Left lung (tissue), 10 donors: ENCODE results near the gene ALX3. TPM values are rescaled to one million over a fixed set of nuclear protein-coding genes. Genes with fewer than 3 reads are reported as not detected.
A peak's percentile ranks its signal among the peaks of the same experiment; 100 is the strongest.

Experiments
- ATAC-seq: fragments of 200-7000 bp; cut with Tn5 transposase; one replicate; pipeline ENCODE4 v1.9.1; 2020; ENCODE audit warnings: moderate library complexity
- DNase-seq, 4 donors: peaks; one replicate each; pipeline ENCODE4 v3.0.0-alpha.2; 2013 to 2020
- H3K27ac ChIP-seq, 2 donors: fragments of 200-600 bp; sonication (generic) in 1 of 2; one replicate each; pipeline versions ENCODE4 v1.5.0 to v1.8.0; 2020 to 2021
- H3K27me3 ChIP-seq, 2 donors: fragments of 200-600 bp; sonication (generic) in 1 of 2; one replicate each; pipeline versions ENCODE4 v1.5.0 to v1.8.0; 2020 to 2021
- H3K36me3 ChIP-seq, 2 donors: fragments of 200-600 bp; sonication (generic) in 1 of 2; one replicate each; pipeline versions ENCODE4 v1.5.0 to v1.8.0; 2020 to 2021
- H3K4me1 ChIP-seq, 2 donors: fragments of 200-600 bp; one replicate each; pipeline ENCODE4 v1.8.0; 2021
- H3K4me3 ChIP-seq, 2 donors: fragments of 200-600 bp; sonication (generic) in 1 of 2; one replicate each; pipeline versions ENCODE4 v1.5.0 to v1.8.0; 2020 to 2021; ENCODE audit warnings: mild to moderate bottlenecking in 1 of 2
- H3K9me3 ChIP-seq, 2 donors: fragments of 200-600 bp; sonication (generic) in 1 of 2; one replicate each; pipeline versions ENCODE4 v1.5.0 to v1.8.0; 2020 to 2021
- CTCF ChIP-seq, 2 donors: fragments of 200-600 bp; sonication (generic) in 1 of 2; IDR thresholded peaks; one replicate each; pipeline versions ENCODE4 v1.5.0 to v1.8.0; 2021; ENCODE audit warnings: antibody characterized with exemption in 2 of 2
- intact Hi-C, 2 donors: fragments of 100-400 bp; cut with DNase I; formaldehyde crosslinking; loops; one replicate each; pipeline versions ENCODE4 v1.11.2 to v1.14.2; 2022
- polyA plus RNA-seq, 6 donors: library from polyadenylated mRNA; unstranded; fragments of 120-200 nt; gene quantifications; one replicate each; pipeline ENCODE4 v1.2.1, GENCODE V29; 2013; ENCODE audit not compliant: insufficient read length in 6 of 6
- total RNA-seq, 2 donors: library from RNA; stranded (reverse); fragmentation: NEBNext Ultra II Directional; extraction: Animal tissue kit (Norgen Biotek cat#: 25700); gene quantifications; one replicate each; pipeline ENCODE4 v1.2.1, GENCODE V29; 2021
- donor health status: DM: no; HTN: yes; CAD: no.
- donor health status: DM: no; HTN: no; CAD: no.

Gene ALX3
- total and polyA plus RNA-seq, 8 donors = not detected

GRCh38 chr1:110076789-110077500 is 6.5 kb upstream of the ALX3 start:
- Histone ChIP-seq H3K4me1 (no peaks in the 10 kb centered on the region), H3K36me3 (no peaks in the 10 kb centered on the region), H3K9me3 (no peaks in the 10 kb centered on the region), H3K27me3 (peaks cover 8 to 33% of the 10 kb centered on the region in 2 donors), H3K27ac (no peak overlapping the region), H3K4me3 (no peak overlapping the region)
- TF ChIP-seq CTCF (IDR thresholded peaks at IDR 0.05) = no peak
- ATAC-seq (no peak), DNase-seq (no peak)
- intact Hi-C loops = no loop called here

- H3K36me3 ChIP-seq = no peaks in the 10 kb centered on the region
- no peaks in the 10 kb centered on the region for H3K9me3 ChIP-seq
- no peak for TF ChIP-seq CTCF (IDR thresholded peaks at IDR 0.05)
- no peak overlapping the region for H3K27ac ChIP-seq
- peaks cover 35 to 59% of the 10 kb centered on the region in 2 donors for H3K27me3 ChIP-seq
- peaks cover 6 to 17% of the 10 kb centered on the region in 2 donors for H3K4me1 ChIP-seq
- no peak for DNase-seq
- intact Hi-C loops = no loop called here
- no peak overlapping the region for H3K4me3 ChIP-seq
- no peak for ATAC-seq
These were observed 3.7 kb upstream of the ALX3 start for GRCh38 chr1:110074166-110074565.

GRCh38 chr1:110070282-110070669 is 196 bp downstream of the ALX3 start:
- Histone ChIP-seq H3K36me3 (no peaks in the 10 kb centered on the region), H3K27ac (no peak overlapping the region), H3K9me3 (no peaks in the 10 kb centered on the region), H3K4me1 (peaks cover 15 to 34% of the 10 kb centered on the region in 2 donors), H3K27me3 (peaks cover 62 to 83% of the 10 kb centered on the region in 2 donors), H3K4me3 (no peak overlapping the region)
- TF ChIP-seq CTCF (IDR thresholded peaks at IDR 0.05) = no peak
- ATAC-seq = peak; percentile 13
- DNase-seq = no peak
- intact Hi-C loops = no loop called here

- Histone ChIP-seq H3K36me3 (no peaks in the 10 kb centered on the region), H3K9me3 (no peaks in the 10 kb centered on the region), H3K4me3 (no peak overlapping the region), H3K4me1 (peaks cover 15 to 34% of the 10 kb centered on the region in 2 donors), H3K27ac (no peak overlapping the region), H3K27me3 (peaks cover 62 to 83% of the 10 kb centered on the region in 2 donors)
- ATAC-seq = peak; percentile 29
- no peak for TF ChIP-seq CTCF (IDR thresholded peaks at IDR 0.05)
- intact Hi-C loops = no loop called here
- DNase-seq = no peak
These were observed 829 bp downstream of the ALX3 start for GRCh38 chr1:110069404-110070281.
